Stimulated activated naive CD8-positive, alpha-beta T cell treated with anti-CD3 and anti-CD28 coated beads, Interleukin-15, Interleukin-2, amounts not matched to agents 100 U/mL and 50 U/mL, for 24 hours (primary cell): Measurements from ENCODE around the gene BAG3.

Experiments
- ATAC-seq: fragments of 150-1000 bp; cut with Tn5 transposase; one replicate; pipeline ENCODE4 v1.10.0; 2021
- DNase-seq: peaks from one replicate; pipeline ENCODE4 v3.0.0; 2021

Gene BAG3

GRCh38 chr10:119667562-119668328 is 16.6 kb downstream of the BAG3 start:
- DNase-seq (no peak), ATAC-seq (no peak)

- no peak for ATAC-seq
- no peak for DNase-seq
These were observed 17.3 kb downstream of the BAG3 start for GRCh38 chr10:119668461-119668860.

GRCh38 chr10:119669331-119669730 is 18.2 kb downstream of the BAG3 start:
- DNase-seq (no peak), ATAC-seq (no peak)

GRCh38 chr10:119669975-119670640 is 18.9 kb downstream of the BAG3 start:
- DNase-seq = no peak
- no peak for ATAC-seq

- DNase-seq (no peak), ATAC-seq (no peak)
These were observed 19.5 kb downstream of the BAG3 start for GRCh38 chr10:119670717-119671116.

GRCh38 chr10:119671381-119671780 is 20.2 kb downstream of the BAG3 start:
- DNase-seq = no peak

GRCh38 chr10:119672291-119672690 is 21.1 kb downstream of the BAG3 start:
- DNase-seq (no peak), ATAC-seq (no peak)

More at GRCh38 chr10:119671381-119671780, 20.2 kb downstream of the BAG3 start:
- no peak for ATAC-seq

- no peak for ATAC-seq
- DNase-seq = no peak
These were observed 22.1 kb downstream of the BAG3 start for GRCh38 chr10:119673271-119673670.

- no peak for DNase-seq
- ATAC-seq = no peak
These were observed 24.4 kb downstream of the BAG3 start for GRCh38 chr10:119675483-119676170.

GRCh38 chr10:119677126-119677525 is 25.9 kb downstream of the BAG3 start:
- no peak for ATAC-seq
- no peak for DNase-seq

GRCh38 chr10:119677904-119678755 is 26.9 kb downstream of the BAG3 start:
- DNase-seq = no peak
- no peak for ATAC-seq

GRCh38 chr10:119679480-119679829 is 28.3 kb downstream of the BAG3 start:
- ATAC-seq (no peak), DNase-seq (no peak)

GRCh38 chr10:119680050-119680449 is 28.9 kb downstream of the BAG3 start:
- DNase-seq = no peak
- no peak for ATAC-seq

GRCh38 chr10:119680650-119681081 is 29.5 kb downstream of the BAG3 start:
- DNase-seq (no peak), ATAC-seq (no peak)

GRCh38 chr10:119686465-119687191 is 35.4 kb downstream of the BAG3 start:
- peak; percentile 91 for ATAC-seq
- peak; percentile 89 for DNase-seq

- no peak for DNase-seq
- no peak for ATAC-seq
These were observed 36.2 kb downstream of the BAG3 start for GRCh38 chr10:119687192-119688032.

GRCh38 chr10:119688033-119688508 is 36.9 kb downstream of the BAG3 start:
- DNase-seq (no peak), ATAC-seq (no peak)

- DNase-seq (no peak), ATAC-seq (no peak)
These were observed 37.9 kb downstream of the BAG3 start for GRCh38 chr10:119689016-119689580.

- DNase-seq = no peak
- ATAC-seq = no peak
These were observed 40.5 kb downstream of the BAG3 start for GRCh38 chr10:119691726-119692125.
